GM21723 (cell line): ENCODE data around the gene MB21D2.
"Not testable (repeated sequence)": the region's sequence is repeated elsewhere in the genome, so short reads cannot be mapped to it uniquely, and the experiment has no call there.

Experiments used
- ATAC-seq: cut with Tn5 transposase; IDR thresholded peaks from one replicate; pipeline ENCODE4 v1.9.1; 2021; ENCODE audit warnings: mild to moderate bottlenecking, moderate library complexity; ENCODE audit not compliant: unreplicated experiment

Gene MB21D2, protein sequence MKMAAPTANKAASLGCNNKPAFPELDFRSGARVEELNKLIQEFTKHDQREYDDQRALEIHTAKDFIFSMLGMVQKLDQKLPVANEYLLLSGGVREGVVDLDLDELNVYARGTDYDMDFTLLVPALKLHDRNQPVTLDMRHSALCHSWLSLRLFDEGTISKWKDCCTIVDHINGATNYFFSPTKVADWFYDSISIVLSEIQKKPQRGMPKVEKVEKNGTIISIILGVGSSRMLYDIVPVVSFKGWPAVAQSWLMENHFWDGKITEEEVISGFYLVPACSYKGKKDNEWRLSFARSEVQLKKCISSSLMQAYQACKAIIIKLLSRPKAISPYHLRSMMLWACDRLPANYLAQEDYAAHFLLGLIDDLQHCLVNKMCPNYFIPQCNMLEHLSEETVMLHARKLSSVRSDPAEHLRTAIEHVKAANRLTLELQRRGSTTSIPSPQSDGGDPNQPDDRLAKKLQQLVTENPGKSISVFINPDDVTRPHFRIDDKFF

DNA sequence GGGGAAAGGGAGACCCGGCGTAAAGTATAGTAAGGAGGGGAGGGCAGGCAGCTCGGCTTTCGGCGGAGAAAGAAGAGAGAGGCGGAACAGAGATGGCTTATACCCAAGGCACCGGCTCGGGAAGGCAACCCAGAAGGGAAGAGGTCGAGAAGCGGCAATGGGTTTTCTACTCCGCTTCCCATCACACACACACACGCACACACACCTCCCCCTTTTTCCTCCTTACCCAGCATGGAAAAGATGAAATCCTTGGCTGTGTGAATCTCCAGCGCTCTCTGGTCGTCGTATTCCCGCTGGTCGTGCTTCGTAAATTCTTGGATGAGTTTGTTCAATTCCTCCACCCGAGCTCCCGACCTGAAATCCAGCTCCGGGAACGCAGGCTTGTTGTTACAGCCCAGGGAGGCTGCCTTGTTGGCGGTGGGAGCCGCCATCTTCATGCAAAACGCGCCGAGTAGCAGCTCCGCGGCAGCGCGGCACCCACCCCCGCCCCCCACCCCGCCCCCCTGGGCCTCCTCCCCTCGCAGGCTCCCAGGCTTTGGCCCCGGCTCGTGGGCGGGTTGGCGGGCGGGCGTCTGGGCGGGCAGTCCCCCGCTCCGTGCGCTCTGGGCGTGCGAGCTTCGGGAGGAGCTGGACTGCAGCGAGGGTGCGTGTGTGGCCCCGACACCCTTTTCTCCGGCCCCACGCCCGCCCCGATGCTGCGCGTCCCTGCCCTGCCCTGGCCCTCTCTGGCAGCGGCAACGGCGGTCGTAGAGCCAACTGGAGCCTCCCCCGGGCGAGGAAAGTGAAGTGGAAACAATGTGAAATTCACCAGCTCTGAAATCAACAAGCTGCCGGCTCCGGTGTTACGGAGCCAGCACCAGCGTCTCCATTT is at the start of gene MB21D2:
MB21D2 (minus strand) TSS at position 453 of the 871 bp plus-strand sequence; CDS start at position 437, 16 bp downstream.
- peak; percentile 58 for ATAC-seq

DNA sequence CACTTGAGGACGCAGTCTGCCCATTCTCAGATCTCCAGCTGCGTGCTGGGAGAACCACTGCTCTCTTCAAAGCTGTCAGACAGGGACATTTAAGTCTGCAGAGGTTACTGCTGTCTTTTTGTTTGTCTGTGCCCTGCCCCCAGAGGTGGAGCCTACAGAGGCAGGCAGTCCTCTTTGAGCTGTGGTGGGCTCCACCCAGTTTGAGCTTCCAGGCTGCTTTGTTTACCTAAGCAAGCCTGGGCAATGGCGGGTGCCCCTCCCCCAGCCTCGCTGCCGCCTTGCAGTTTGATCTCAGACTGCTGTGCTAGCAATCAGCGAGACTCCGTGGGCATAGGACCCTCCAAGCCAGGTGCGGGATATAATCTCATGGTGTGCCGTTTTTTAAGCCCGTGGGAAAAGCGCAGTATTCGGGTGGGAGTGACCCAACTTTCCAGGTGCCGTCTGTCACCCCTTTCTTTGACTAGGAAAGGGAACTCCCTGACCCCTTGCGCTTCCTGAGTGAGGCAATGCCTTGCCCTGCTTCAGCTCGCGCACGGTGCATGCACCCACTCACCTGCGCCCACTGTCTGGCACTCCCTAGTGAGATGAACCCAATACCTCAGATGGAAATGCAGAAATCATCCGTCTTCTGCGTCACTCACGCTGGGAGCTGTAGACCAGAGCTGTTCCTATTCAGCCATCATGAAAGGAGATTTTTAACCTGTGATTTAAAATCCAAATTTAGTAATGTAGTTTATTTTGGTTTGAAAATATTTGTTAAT is 47.5 kb upstream of the MB21D2 start:
- not testable (repeated sequence) for ATAC-seq

DNA sequence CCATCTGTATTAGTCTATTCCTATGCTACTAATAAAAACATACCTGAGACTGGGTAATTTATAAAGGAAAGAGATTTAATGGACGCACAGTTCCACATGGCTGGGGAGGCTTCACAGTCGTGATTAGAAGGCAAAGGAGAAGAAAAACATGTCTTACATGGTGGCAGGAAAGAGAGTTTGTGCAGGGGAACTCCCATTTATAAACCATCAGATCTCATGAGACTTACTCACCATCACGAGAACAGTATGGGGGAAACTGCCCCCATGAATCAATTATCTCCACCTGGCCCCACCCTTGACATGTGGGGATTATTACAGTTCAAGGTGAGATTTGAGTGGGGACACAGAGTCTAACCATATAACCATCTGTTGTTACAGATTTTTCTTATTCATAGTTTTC is 42.1 kb upstream of the MB21D2 start:
- ATAC-seq = no peak

DNA sequence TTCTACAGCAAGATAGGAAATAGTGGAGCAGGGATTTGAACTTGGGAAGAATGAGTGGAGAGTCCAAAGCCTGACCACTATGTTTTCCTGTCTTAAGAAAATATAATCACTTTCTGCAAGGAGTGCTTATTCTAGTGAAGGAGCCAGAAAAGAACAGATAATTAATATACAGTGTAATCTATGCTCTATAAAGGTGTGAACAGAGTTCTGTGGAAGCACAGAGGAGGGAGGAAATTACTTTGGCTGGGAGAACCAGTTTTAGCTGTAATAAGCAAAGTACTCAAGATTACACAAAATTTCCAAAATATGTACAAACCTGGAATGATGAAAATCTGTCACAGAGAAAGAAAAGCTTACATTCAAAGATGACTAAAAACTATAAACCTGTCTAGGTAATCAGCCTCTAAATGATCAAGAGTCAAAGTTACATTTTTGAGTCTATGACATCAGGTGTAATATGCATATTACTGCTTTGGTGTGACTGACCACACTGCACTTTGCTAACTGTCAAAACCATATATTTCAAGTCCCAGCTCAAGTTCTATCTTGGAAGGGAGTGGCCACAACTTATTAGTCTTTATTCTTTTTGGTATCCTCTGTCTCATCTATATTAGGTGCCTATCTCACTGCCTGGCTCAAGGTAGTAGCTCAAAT is 40.7 kb upstream of the MB21D2 start:
- no peak for ATAC-seq

DNA sequence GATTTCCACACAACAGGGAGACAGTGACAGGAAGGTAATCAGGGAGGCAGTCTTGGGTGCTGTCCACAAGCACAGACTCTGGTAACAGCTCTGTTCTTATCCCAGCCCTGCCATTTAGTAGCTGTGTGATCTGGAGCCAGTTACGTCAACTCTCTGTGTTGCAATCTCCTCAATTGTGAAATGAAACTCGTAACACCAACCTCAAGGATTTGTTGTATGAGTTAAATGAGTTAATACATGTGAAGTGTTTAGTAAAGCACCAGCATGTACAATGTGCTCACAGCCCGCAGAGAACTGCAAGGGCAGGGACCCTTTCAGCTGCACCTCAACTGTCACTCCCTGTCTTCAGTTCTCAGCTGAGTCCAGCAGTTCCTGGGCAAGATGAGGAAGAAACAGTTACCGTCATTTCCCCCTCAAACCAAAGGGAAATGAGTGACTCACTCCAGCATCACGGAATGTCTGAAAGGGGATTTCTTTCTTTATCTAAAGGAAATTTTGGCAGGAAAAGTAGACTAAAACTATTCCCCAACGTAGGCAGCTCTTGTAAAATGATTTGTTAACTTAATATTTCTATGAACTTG is 39.9 kb upstream of the MB21D2 start:
- no peak for ATAC-seq

DNA sequence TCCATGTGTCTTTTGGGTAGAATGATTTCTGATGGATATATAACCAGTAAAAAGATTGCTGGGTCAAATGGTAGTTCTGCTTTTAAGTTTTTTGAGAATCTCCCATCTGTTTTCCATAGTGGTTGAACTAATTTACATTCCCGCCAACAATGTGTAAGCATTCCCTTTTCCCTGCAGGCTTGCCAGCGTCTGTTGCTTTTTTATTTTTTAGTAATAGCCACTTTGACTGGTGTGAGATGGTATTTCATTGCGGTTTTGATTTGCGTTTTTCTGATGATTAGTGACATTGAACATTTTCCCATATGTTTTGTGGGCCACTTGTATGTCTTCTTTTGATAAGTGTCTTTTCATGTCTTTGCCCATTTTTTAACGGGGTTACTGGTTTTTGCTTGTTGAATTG is 36.3 kb upstream of the MB21D2 start:
- ATAC-seq = no peak

DNA sequence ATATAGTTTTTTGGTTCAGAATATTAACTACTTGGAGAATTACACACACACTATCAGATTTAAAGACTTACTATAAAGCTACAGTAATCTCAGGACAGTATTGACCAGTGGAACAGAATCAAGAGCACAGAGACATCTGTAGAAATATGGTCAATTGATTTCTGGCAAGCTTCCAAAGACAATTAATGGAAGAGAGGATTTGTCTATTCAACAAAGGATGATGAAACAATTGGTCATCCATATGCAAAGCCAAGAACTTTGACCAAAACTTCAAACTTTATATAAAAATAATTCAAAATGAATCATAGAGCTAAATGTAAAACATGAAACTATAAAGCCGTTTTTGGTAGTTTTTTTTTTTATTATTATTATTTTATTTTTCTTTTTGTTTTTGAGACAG is 29.8 kb upstream of the MB21D2 start:
- ATAC-seq = no peak

DNA sequence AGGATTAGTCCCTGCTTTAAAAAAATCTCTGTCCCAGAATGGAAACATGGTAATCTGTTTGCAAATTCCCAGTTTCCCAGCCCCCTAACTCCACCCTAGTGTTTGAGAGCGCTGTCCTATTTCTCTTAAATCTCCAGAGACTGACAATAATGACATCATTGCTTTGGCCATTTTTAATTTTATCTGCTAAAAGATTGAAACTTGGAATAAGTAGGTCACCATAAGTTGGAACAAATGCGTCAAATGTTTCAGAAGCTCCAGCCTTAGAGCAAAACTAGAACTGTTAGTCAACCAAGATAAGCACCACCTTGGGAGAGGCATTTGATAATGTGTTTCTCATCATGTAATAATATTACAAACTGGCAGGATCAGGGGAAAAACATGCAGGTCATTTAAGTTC is 25.7 kb upstream of the MB21D2 start:
- no peak for ATAC-seq

DNA sequence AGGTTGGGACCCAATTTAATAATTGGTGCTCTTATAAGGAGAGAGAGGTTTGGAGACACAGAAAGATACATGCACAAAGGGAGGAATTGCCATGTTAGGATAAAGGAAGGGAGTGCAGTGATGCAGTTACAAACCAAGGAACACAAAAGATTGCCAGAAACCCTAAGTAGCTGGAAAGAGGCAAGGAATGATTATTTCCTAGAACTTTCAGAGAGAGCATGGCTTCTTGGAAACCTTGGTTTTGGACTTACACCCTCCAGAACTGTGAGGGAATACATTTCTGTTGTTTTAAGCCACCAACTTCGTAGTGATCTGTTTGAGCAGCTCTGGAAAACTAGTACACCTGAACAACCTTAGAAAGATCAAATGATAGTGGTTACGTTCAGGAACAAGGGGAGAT is 25.0 kb upstream of the MB21D2 start:
- no peak for ATAC-seq

DNA sequence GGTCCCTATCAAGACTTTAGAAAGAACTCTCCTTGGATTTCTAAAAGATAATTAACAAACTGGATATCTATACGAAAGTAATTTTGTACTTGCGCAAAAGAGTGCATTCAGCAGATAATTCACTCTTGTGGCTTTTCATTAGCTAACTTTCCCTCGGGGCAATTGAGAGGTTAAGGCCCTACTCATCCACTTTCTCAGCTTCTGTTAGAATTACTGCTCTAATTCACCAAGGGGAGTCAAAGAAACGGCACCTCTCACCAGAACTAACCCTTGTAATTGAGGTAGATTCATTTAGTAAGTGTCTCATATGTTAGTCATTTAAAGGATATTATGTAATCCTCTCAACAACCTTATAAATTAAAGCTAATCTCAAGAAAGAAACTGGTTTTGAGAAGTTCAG is 22.5 kb upstream of the MB21D2 start:
- no peak for ATAC-seq

DNA sequence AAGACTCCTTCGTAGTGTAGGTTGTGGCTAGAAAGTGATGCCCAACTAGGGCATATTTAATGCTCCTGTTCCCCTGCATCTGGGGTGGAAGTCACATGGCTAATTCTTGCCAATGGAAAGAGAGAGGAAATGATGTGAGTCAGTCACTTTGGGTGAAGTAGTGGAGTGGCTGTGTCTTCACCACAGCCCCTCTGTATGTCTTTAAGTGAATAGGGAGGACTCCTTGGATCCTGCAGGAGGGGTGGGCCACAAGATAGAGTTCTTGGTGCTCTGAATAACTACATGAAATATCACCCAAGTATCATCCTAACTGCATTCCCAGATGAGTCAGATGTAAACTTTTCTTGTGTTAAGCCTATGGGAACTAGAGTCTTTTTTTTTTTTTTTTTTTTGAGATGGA is 17.8 kb upstream of the MB21D2 start:
- no peak for ATAC-seq

DNA sequence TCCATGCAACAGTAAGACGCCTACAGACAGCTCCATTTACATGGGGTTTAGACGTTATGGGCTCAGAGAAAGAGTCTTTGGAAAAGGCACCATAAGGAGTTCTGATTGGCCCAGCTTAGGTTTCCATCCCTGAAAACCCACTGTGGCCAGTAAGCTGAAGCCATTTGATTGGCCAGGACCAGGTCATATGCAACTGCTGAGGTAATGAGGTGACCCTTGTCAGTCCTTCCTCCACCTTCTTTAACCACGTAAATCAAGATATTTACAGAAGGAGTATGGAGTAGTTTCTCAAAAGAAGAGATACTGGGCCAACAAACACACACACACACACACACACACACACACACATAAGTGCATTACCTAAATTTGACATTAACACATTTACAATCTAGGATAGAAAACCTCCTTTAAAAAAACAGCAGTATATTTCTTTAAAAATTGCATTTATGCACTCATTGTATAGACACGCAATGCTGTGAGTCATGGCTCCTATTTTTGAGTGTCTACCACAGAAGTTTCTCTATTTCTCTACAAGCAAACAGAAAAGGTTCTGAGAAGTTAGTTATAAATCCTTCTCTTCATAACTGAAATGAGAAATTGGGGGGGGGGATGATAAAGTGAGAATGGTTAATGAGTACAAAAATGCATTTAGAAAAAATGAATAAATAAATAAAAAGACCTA is 16.3 kb upstream of the MB21D2 start:
- no peak for ATAC-seq

DNA sequence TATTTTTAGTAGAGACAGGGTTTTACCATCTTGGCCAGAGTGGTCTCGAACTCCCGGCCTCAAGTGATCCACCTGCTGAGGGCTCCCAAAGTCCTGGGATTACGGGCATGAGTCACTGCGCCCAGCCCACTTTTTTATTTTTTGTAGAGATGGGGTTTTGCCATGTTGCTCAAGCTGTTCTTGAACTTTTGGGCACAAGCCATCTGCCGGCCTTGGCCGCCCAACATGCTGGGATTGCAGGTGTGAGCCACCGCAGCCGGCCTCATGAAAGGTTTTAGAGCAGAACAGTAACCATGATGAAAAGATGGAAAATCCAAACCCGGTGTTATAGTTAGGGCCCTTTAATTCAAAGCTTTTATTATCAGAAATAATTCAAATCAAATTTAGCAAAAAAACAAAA is 15.6 kb upstream of the MB21D2 start:
- no peak for ATAC-seq

DNA sequence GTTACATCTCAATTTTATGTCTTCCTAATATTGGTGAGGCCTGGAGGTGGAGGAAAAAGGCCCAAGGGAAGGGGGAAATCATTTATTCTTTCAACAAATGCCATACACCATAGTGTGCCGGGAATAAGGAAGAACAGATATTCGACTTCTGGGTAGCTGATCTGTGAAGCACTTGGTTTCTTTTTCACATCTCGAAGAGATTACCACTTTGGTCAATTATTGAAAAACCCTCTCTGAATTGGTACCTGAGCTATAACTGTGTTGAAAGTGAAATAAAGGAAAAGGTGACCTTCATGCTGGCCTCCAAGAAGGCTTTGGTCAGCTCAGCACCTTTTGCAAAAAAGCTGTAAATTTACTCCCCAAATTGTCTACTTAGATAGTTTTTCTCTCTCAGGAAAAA is 14.2 kb upstream of the MB21D2 start:
- no peak for ATAC-seq

DNA sequence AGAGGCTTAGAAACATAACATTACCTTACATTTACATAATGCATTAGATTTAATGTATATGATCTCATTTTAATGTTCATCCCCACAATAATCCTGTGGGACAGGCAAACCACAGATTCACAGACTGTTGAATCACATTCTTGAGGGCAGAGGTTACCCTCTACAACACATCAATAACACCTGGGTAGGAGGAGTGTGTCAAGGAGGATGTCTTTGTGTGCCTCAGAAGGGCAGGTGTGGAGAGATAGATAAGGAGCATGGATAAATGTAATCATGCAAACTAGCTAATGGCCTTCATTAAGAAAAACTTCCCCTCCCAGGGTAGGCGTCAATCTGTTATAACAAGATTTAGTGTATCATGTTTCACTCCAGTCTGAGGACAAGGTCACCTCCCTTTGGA is 12.9 kb upstream of the MB21D2 start:
- ATAC-seq = no peak

DNA sequence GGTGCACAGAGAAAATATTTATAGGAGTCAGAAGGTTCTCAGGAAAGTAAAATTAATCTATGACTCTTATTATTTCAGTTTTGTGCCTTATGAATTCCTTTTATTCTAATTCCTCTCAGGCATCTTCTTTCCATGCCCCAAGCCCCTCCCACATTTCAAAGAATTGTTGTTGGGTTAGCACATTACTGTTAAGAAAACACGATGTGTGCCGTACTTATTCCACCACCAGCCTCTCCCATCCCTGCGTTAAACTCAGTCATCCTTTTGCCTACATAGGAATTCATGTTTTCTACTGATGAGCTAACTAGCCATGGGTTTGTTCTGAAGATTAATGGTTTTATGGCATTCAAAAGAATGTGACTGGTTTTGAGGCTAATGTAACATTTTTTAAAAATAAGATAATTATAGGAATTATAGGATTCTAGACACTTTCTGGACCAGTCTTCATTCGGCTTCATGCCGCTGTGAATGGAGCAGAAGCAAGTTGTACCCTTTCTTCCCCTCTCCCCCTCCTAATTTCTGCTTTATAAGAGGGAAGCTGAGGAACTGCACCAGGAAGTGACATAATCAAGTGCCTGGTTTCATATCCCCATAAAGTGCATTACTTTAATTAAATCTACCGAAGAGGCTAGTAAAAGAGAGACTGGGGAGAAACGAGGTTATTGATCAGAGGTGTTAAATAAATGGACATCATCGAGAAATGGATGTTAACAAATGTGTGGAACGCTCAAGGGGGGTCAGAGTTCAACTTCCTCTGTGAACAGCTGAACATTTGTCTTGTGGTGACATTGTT is 12.3 kb upstream of the MB21D2 start:
- no peak for ATAC-seq

DNA sequence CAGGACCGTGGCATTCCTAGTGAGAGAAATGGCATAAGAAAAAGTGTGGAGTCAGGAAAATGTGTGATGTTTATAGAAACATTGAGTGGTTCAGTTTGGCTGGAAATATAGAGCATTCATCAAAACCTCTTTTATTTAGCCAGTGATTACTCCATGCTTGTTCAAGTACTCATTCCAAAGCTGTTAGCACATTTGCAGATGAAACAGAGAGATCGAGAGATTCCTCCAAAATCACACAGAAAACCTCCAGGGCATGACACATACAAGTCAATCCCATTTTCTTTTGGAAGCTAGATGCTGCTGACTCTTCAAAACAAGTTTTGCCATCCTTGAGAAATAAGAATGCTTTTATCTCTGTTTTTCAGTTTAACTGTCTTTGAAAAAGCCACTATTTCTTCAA is 11.5 kb upstream of the MB21D2 start:
- ATAC-seq = no peak

DNA sequence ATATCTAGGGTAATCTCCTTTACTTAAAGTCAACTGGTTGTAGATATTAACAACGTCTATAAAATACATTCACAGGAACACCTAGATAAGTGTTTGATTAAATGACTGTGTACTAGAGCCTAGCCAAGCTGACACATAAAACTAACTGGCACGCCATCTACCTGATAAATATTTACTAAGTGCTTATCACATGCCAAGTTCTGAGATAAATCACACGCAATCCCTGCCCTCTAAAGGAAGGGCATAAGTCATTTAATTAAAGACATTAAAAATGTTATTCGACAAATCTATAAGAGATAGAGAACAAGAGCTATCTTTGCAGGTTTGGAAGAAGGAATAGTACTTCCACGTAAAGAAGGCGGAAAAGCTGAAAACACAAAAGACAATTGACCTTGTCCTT is 11.1 kb upstream of the MB21D2 start:
- ATAC-seq = no peak

DNA sequence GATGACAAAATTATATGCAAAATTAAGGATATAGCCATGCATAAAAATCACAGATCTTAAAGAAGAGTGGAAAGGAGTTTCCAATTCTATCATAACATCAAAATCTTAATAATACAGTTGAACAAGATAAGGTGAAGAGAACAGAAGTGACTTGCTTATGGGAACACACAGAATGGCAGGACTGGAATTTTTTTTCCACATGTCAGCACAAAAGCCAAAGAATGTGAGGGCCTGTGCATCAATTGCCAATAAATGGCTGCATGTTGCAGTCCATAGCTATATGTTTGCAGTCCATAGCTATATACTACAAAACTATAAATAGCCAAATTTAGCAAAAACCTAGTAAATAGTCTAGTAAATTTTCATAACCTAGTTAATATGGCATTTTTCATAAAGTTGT is 10.4 kb upstream of the MB21D2 start:
- no peak for ATAC-seq
